Measurements from ENCODE around the gene DCUN1D3. TPM values are rescaled to one million over a fixed set of nuclear protein-coding genes. Genes with fewer than 3 reads are reported as not detected.
A peak's percentile ranks its signal among the peaks of the same experiment; 100 is the strongest.
"Not testable (repeated sequence)": the region's sequence is repeated elsewhere in the genome, so short reads cannot be mapped to it uniquely, and the experiment has no call there.

Gene DCUN1D3
- total RNA-seq, 1 donor from 2014 or later, result 24.2 TPM

- Mint-ChIP-seq H3K9me3 (ENCODE audit: low read depth) (peaks cover 3% of the 10 kb centered on the region), H3K27me3 (no peaks in the 10 kb centered on the region), H3K4me1 (ENCODE audit: low read depth) (peaks cover 8% of the 10 kb centered on the region), H3K4me3 (ENCODE audit: low read depth) (no peak overlapping the region), H3K27ac (peak overlapping the region; percentile 27), H3K36me3 (ENCODE audit: insufficient read depth) (peaks cover 15% of the 10 kb centered on the region)
- no peak for DNase-seq (ENCODE audit: low spot score, unreplicated experiment)
- TF ChIP-seq, protein P1, sequence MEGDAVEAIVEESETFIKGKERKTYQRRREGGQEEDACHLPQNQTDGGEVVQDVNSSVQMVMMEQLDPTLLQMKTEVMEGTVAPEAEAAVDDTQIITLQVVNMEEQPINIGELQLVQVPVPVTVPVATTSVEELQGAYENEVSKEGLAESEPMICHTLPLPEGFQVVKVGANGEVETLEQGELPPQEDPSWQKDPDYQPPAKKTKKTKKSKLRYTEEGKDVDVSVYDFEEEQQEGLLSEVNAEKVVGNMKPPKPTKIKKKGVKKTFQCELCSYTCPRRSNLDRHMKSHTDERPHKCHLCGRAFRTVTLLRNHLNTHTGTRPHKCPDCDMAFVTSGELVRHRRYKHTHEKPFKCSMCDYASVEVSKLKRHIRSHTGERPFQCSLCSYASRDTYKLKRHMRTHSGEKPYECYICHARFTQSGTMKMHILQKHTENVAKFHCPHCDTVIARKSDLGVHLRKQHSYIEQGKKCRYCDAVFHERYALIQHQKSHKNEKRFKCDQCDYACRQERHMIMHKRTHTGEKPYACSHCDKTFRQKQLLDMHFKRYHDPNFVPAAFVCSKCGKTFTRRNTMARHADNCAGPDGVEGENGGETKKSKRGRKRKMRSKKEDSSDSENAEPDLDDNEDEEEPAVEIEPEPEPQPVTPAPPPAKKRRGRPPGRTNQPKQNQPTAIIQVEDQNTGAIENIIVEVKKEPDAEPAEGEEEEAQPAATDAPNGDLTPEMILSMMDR (IDR thresholded peaks at IDR 0.05; ENCODE audit: unreplicated experiment), result no peak
Observed at GRCh38 chr16:20862162-20862960, 37.8 kb downstream of the DCUN1D3 start.

DNA sequence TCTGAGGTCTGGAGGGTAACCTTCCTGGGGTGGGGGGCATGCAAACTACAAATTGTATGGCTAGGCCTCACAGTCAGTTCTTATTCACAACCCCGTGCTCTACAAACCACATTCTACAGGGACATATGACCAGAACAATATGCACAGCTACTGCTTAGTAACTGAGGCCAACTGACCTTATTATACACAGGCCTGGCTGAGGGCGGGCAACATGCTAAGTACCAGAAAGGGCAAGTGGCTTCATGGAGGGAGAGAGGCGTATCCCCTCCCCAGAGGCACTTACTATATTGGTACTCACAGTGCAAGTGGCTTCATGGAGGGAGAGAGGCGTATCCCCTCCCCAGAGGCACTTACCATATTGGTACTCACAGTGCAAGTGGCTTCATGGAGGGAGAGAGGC is 39.2 kb downstream of the DCUN1D3 start:
- not testable (repeated sequence) for H3K27ac Mint-ChIP-seq; H3K4me1 Mint-ChIP-seq (ENCODE audit: low read depth)
- H3K36me3 Mint-ChIP-seq (ENCODE audit: insufficient read depth), result peaks cover 18% of the 10 kb centered on the region

DNA sequence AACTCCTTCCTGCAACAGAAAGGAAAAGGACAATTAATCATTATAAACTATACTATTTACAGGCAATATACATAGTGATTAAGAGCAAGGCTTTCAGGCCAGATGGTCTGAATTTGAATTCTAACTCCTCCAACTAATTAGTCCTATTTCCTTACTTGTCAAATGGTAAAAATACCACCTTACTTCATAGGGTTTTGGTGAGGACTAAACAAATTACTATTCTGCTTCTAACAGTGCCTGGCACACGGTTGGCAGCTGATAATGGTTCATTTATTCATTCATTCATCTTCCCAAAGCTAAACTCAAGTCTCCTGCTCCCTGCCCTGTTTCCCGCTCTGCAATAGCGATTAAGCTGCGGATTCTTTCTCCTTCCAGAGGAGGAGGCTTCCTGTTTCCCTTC is 39.8 kb downstream of the DCUN1D3 start:
- H3K27ac Mint-ChIP-seq, result no peak overlapping the region
- H3K36me3 Mint-ChIP-seq (ENCODE audit: insufficient read depth), result peaks cover 20% of the 10 kb centered on the region

More for the DNA sequence above, 39.2 kb downstream of the DCUN1D3 start:
- H3K27me3 Mint-ChIP-seq; H3K4me3 Mint-ChIP-seq (ENCODE audit: low read depth); DNase-seq (ENCODE audit: low spot score, unreplicated experiment); H3K9me3 Mint-ChIP-seq (ENCODE audit: low read depth): not testable (repeated sequence)

GRCh38 chr16:20859699-20860098 is 40.5 kb downstream of the DCUN1D3 start:
- Mint-ChIP-seq H3K27me3 (no peaks in the 10 kb centered on the region), H3K9me3 (ENCODE audit: low read depth) (peaks cover 2% of the 10 kb centered on the region), H3K4me3 (ENCODE audit: low read depth) (no peak overlapping the region), H3K4me1 (ENCODE audit: low read depth) (no peaks in the 10 kb centered on the region), H3K36me3 (ENCODE audit: insufficient read depth) (peaks cover 25% of the 10 kb centered on the region), H3K27ac (no peak overlapping the region)
- TF ChIP-seq, protein P1 (IDR thresholded peaks at IDR 0.05; ENCODE audit: unreplicated experiment), result no peak
- no peak for DNase-seq (ENCODE audit: low spot score, unreplicated experiment)

More for the DNA sequence above, 39.8 kb downstream of the DCUN1D3 start:
- TF ChIP-seq, protein P1 (IDR thresholded peaks at IDR 0.05; ENCODE audit: unreplicated experiment), result no peak
- Mint-ChIP-seq H3K4me3 (ENCODE audit: low read depth) (no peak overlapping the region), H3K9me3 (ENCODE audit: low read depth) (peaks cover 3% of the 10 kb centered on the region), H3K27me3 (no peaks in the 10 kb centered on the region), H3K4me1 (ENCODE audit: low read depth) (no peaks in the 10 kb centered on the region)
- DNase-seq (ENCODE audit: low spot score, unreplicated experiment), result no peak

- no peak overlapping the region for H3K27ac Mint-ChIP-seq
- TF ChIP-seq, protein P1 (IDR thresholded peaks at IDR 0.05; ENCODE audit: unreplicated experiment), result no peak
- no peak overlapping the region for H3K4me3 Mint-ChIP-seq (ENCODE audit: low read depth)
- no peaks in the 10 kb centered on the region for H3K4me1 Mint-ChIP-seq (ENCODE audit: low read depth)
- peaks cover 23% of the 10 kb centered on the region for H3K36me3 Mint-ChIP-seq (ENCODE audit: insufficient read depth)
- H3K27me3 Mint-ChIP-seq, result no peaks in the 10 kb centered on the region
- H3K9me3 Mint-ChIP-seq (ENCODE audit: low read depth), result no peaks in the 10 kb centered on the region
- no peak for DNase-seq (ENCODE audit: low spot score, unreplicated experiment)
Observed at GRCh38 chr16:20859229-20859628, 40.9 kb downstream of the DCUN1D3 start.

GRCh38 chr16:20857281-20857680 is 42.9 kb downstream of the DCUN1D3 start:
- H3K27me3 Mint-ChIP-seq, result no peaks in the 10 kb centered on the region
- no peaks in the 10 kb centered on the region for H3K4me1 Mint-ChIP-seq (ENCODE audit: low read depth)
- H3K36me3 Mint-ChIP-seq (ENCODE audit: insufficient read depth), result peaks cover 22% of the 10 kb centered on the region
- no peaks in the 10 kb centered on the region for H3K9me3 Mint-ChIP-seq (ENCODE audit: low read depth)
- H3K27ac Mint-ChIP-seq, result no peak overlapping the region
- no peak overlapping the region for H3K4me3 Mint-ChIP-seq (ENCODE audit: low read depth)
- no peak for DNase-seq (ENCODE audit: low spot score, unreplicated experiment)
- TF ChIP-seq, protein P1 (IDR thresholded peaks at IDR 0.05; ENCODE audit: unreplicated experiment), result no peak
